Ramos (cell line): ENCODE measurements around the gene ZFC3H1.
"Not testable (repeated sequence)": the region's sequence is repeated elsewhere in the genome, so short reads cannot be mapped to it uniquely, and the experiment has no call there.

ENCODE experiments used
- in situ Hi-C: fragments of 300-500 bp; cut with MboI; formaldehyde crosslinking; loops from one replicate; pipeline ENCODE4 v1.14.3; 2022; ENCODE audit warnings: low sequenced_read_pairs; ENCODE audit not compliant: unreplicated experiment

Gene ZFC3H1

GRCh38 chr12:71663561-71664410 is at the start of gene ZFC3H1, which contains the start of gene THAP2:
Gene ZFC3H1, minus strand, starts transcription at chr12:71663848. Its CDS starts 238 bp downstream, at chr12:71663610.
Gene THAP2, plus strand, starts transcription at chr12:71664301. Its CDS starts 209 bp downstream, at chr12:71664510.
- in situ Hi-C loops, result no loop called here

- in situ Hi-C loops, result no loop called here
Measured at GRCh38 chr12:71710276-71711125, 46.9 kb upstream of the ZFC3H1 start.

- in situ Hi-C loops, result no loop called here
Measured at GRCh38 chr12:71708658-71709057, 45.0 kb upstream of the ZFC3H1 start.

- in situ Hi-C loops, result no loop called here
Measured at GRCh38 chr12:71704920-71705319, 41.3 kb upstream of the ZFC3H1 start.

GRCh38 chr12:71703206-71703605 is 39.6 kb upstream of the ZFC3H1 start:
- in situ Hi-C loops, result no loop called here

- in situ Hi-C loops, result no loop called here
Measured at GRCh38 chr12:71702590-71702989, 38.9 kb upstream of the ZFC3H1 start.

- in situ Hi-C loops, result not testable (repeated sequence)
Measured at GRCh38 chr12:71702181-71702580, 38.5 kb upstream of the ZFC3H1 start.

- in situ Hi-C loops, result no loop called here
Measured at GRCh38 chr12:71695782-71696181, 32.1 kb upstream of the ZFC3H1 start.

- in situ Hi-C loops, result no loop called here
Measured at GRCh38 chr12:71694099-71694820, 30.6 kb upstream of the ZFC3H1 start.

- in situ Hi-C loops, result not testable (repeated sequence)
Measured at GRCh38 chr12:71693651-71694050, 30.0 kb upstream of the ZFC3H1 start.

- in situ Hi-C loops, result no loop called here
Measured at GRCh38 chr12:71693126-71693525, 29.5 kb upstream of the ZFC3H1 start.

GRCh38 chr12:71691504-71692129 is 28.0 kb upstream of the ZFC3H1 start:
- in situ Hi-C loops, result no loop called here

- in situ Hi-C loops, result no loop called here
Measured at GRCh38 chr12:71688961-71689570, 25.4 kb upstream of the ZFC3H1 start.

- in situ Hi-C loops, result not testable (repeated sequence)
Measured at GRCh38 chr12:71687172-71687571, 23.5 kb upstream of the ZFC3H1 start.

GRCh38 chr12:71686658-71687025 is 23.0 kb upstream of the ZFC3H1 start:
- in situ Hi-C loops, result no loop called here

- in situ Hi-C loops, result no loop called here
Measured at GRCh38 chr12:71685914-71686657, 22.4 kb upstream of the ZFC3H1 start, which contains the start of gene TMEM19. Gene TMEM19, plus strand, starts transcription at chr12:71686082. Its CDS starts 599 bp downstream, at chr12:71686681.

GRCh38 chr12:71685312-71685906 is 21.8 kb upstream of the ZFC3H1 start:
- in situ Hi-C loops, result no loop called here

GRCh38 chr12:71684081-71684480 is 20.4 kb upstream of the ZFC3H1 start:
- in situ Hi-C loops, result no loop called here
